WTC11 (cell line): Measurements from ENCODE around the gene EPB41L4B. TPM values are rescaled to one million over a fixed set of nuclear protein-coding genes. Genes with fewer than 3 reads are reported as not detected.

Source experiments
- ATAC-seq: fragments of 200-7000 bp; cut with Tn5 transposase; 2 replicates; pipeline ENCODE4 v1.10.0; 2021; ENCODE audit warnings: mild to moderate bottlenecking, moderate library complexity
- CTCF ChIA-PET: fragments of 300-600 bp; sonication (Branson Sonifier 250); formaldehyde crosslinking; loops from one replicate; lab custom pipeline; 2021; ENCODE audit warnings: antibody characterized with exemption; lab: Charles Lee
- POLR2A ChIA-PET: fragments of 350-600 bp; sonication (Branson Sonifier 250); formaldehyde crosslinking; loops from one replicate; lab custom pipeline; 2021; ENCODE audit warnings: antibody characterized with exemption; lab: Charles Lee
- DNase-seq: peaks from one replicate; pipeline ENCODE4 v3.0.0; 2021; ENCODE audit warnings: low spot score
- H3K27ac Mint-ChIP-seq: 2 replicates; pipeline ENCODE4 v1.8.0; 2021; ENCODE audit warnings: mixed read lengths
- H3K27me3 Mint-ChIP-seq: 2 replicates; pipeline ENCODE4 v1.8.0; 2021; ENCODE audit warnings: low read depth, mild to moderate bottlenecking, moderate library complexity, mixed read lengths
- H3K36me3 Mint-ChIP-seq: 2 replicates; pipeline ENCODE4 v1.8.0; 2021; ENCODE audit warnings: mixed read lengths
- H3K4me1 Mint-ChIP-seq: 2 replicates; pipeline ENCODE4 v1.8.0; 2022; ENCODE audit warnings: mixed read lengths
- H3K4me3 Mint-ChIP-seq: 2 replicates; pipeline ENCODE4 v1.8.0; 2021; ENCODE audit warnings: mild to moderate bottlenecking, moderate library complexity, mixed read lengths
- H3K9me3 Mint-ChIP-seq: 2 replicates; pipeline ENCODE4 v1.8.0; 2021; ENCODE audit warnings: mixed read lengths
- CREM ChIP-seq: sonication (generic); formaldehyde crosslinking; IDR thresholded peaks from 2 replicates; pipeline ENCODE4 v1.8.1; 2022; ENCODE audit warnings: mild to moderate bottlenecking, missing genetic modification reagents, moderate library complexity
- CTCF ChIP-seq: fragments of 200-600 bp; IDR thresholded peaks from 2 replicates; pipeline ENCODE4 v1.8.0; 2022; ENCODE audit warnings: antibody characterized with exemption
- ELF4 ChIP-seq: sonication (generic); formaldehyde crosslinking; IDR thresholded peaks from 2 replicates; pipeline ENCODE4 v1.8.1; 2022; ENCODE audit warnings: low read depth, mild to moderate bottlenecking, moderate library complexity, missing genetic modification reagents
- ESRRA ChIP-seq: sonication (generic); formaldehyde crosslinking; IDR thresholded peaks from 2 replicates; pipeline ENCODE4 v1.8.1; 2022; ENCODE audit warnings: mild to moderate bottlenecking, missing genetic modification reagents, borderline replicate concordance
- ETV6 ChIP-seq: sonication (generic); formaldehyde crosslinking; IDR thresholded peaks from 2 replicates; pipeline ENCODE4 v1.8.1; 2022; ENCODE audit warnings: mild to moderate bottlenecking, missing genetic modification reagents
- JUN ChIP-seq: sonication (generic); formaldehyde crosslinking; IDR thresholded peaks from 2 replicates; pipeline ENCODE4 v1.8.0; 2023; ENCODE audit warnings: mild to moderate bottlenecking, missing genetic modification reagents
- MLX ChIP-seq: sonication (generic); formaldehyde crosslinking; IDR thresholded peaks from 2 replicates; pipeline ENCODE4 v1.8.1; 2023; ENCODE audit warnings: mild to moderate bottlenecking, missing genetic modification reagents, moderate library complexity
- NFATC4 ChIP-seq: fragments of 250-450 bp; sonication (Bioruptor Pico); IDR thresholded peaks from 2 replicates; pipeline ENCODE4 v1.9.0; 2021; ENCODE audit warnings: mild to moderate bottlenecking
- SOX15 ChIP-seq: fragments of 250-450 bp; sonication (Bioruptor Pico); IDR thresholded peaks from 2 replicates; pipeline ENCODE4 v1.9.0; 2021; ENCODE audit warnings: mild to moderate bottlenecking
- TEAD4 ChIP-seq: sonication (generic); formaldehyde crosslinking; IDR thresholded peaks from 2 replicates; pipeline ENCODE4 v1.8.0; 2022; ENCODE audit warnings: mild to moderate bottlenecking, missing genetic modification reagents
- ZBTB21 ChIP-seq: sonication (generic); formaldehyde crosslinking; IDR thresholded peaks from 2 replicates; pipeline ENCODE4 v1.8.1; 2023; ENCODE audit warnings: mild to moderate bottlenecking, missing genetic modification reagents, borderline replicate concordance
- ZNF416 ChIP-seq: fragments of 250-450 bp; sonication (Bioruptor Pico); IDR thresholded peaks from 2 replicates; pipeline ENCODE4 v1.9.0; 2021; ENCODE audit warnings: mild to moderate bottlenecking, inconsistent platforms
- ZNF423 ChIP-seq: fragments of 250-450 bp; sonication (Bioruptor Pico); IDR thresholded peaks from 2 replicates; pipeline ENCODE4 v2.1.2; 2022; ENCODE audit warnings: mild to moderate bottlenecking, moderate library complexity
- total RNA-seq: library from RNA; stranded (reverse); gene quantifications from 3 replicates; pipeline ENCODE4 v1.2.3, GENCODE V29; 2021
- TF ChIP-seq, protein P1 (sequence below): sonication (generic); formaldehyde crosslinking; IDR thresholded peaks from 2 replicates; pipeline ENCODE4 v1.8.1; 2023; ENCODE audit warnings: mild to moderate bottlenecking, moderate library complexity, missing genetic modification reagents
- TF ChIP-seq, protein P2 (sequence below): sonication (generic); formaldehyde crosslinking; IDR thresholded peaks from 2 replicates; pipeline ENCODE4 v1.8.0; 2022; ENCODE audit warnings: mild to moderate bottlenecking, missing genetic modification reagents
- TF ChIP-seq, protein P3 (sequence below): sonication (generic); formaldehyde crosslinking; IDR thresholded peaks from 2 replicates; pipeline ENCODE4 v1.8.0; 2023; ENCODE audit warnings: mild to moderate bottlenecking, missing genetic modification reagents
- TF ChIP-seq, protein P4 (sequence below): sonication (generic); formaldehyde crosslinking; IDR thresholded peaks from 2 replicates; pipeline ENCODE4 v1.8.1; 2022; ENCODE audit warnings: low read depth, missing genetic modification reagents, borderline replicate concordance

EPB41L4B gene
- total RNA-seq, 1 experiment from 2014 or later, result 20.0 TPM

GRCh38 chr9:109342878-109343277, 22.0 kb upstream of the EPB41L4B start:
- CTCF ChIA-PET, result interaction anchor here (0.7 kb wide), 1 partner anchor 59 kb away, joined by 3 read pairs; no protein-coding TSS in a partner anchor

More at GRCh38 chr9:109342878-109343277, 22.0 kb upstream of the EPB41L4B start:
- POLR2A ChIA-PET, result no interaction called here
- H3K4me3 Mint-ChIP-seq, result no peak overlapping the region
- DNase-seq, result no peak
- TF ChIP-seq JUN (CRISPR knock-in tag) (no peak), ZBTB21 (CRISPR knock-in tag) (no peak), NFATC4 (CRISPR knock-in tag) (no peak), ESRRA (no peak), MLX (CRISPR knock-in tag) (no peak), ETV6 (CRISPR knock-in tag) (no peak), CREM (CRISPR knock-in tag) (no peak), TEAD4 (CRISPR knock-in tag) (no peak), ZNF423 (CRISPR knock-in tag) (no peak), CTCF (no peak), ELF4 (CRISPR knock-in tag) (no peak), ZNF416 (CRISPR knock-in tag) (no peak), SOX15 (no peak)
- TF ChIP-seq, protein P1, sequence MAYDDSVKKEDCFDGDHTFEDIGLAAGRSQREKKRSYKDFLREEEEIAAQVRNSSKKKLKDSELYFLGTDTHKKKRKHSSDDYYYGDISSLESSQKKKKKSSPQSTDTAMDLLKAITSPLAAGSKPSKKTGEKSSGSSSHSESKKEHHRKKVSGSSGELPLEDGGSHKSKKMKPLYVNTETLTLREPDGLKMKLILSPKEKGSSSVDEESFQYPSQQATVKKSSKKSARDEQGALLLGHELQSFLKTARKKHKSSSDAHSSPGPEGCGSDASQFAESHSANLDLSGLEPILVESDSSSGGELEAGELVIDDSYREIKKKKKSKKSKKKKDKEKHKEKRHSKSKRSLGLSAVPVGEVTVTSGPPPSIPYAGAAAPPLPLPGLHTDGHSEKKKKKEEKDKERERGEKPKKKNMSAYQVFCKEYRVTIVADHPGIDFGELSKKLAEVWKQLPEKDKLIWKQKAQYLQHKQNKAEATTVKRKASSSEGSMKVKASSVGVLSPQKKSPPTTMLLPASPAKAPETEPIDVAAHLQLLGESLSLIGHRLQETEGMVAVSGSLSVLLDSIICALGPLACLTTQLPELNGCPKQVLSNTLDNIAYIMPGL, result no peak
- TF ChIP-seq, protein P2, sequence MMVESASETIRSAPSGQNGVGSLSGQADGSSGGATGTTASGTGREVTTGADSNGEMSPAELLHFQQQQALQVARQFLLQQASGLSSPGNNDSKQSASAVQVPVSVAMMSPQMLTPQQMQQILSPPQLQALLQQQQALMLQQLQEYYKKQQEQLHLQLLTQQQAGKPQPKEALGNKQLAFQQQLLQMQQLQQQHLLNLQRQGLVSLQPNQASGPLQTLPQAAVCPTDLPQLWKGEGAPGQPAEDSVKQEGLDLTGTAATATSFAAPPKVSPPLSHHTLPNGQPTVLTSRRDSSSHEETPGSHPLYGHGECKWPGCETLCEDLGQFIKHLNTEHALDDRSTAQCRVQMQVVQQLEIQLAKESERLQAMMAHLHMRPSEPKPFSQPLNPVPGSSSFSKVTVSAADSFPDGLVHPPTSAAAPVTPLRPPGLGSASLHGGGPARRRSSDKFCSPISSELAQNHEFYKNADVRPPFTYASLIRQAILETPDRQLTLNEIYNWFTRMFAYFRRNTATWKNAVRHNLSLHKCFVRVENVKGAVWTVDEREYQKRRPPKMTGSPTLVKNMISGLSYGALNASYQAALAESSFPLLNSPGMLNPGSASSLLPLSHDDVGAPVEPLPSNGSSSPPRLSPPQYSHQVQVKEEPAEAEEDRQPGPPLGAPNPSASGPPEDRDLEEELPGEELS, result no peak
- TF ChIP-seq, protein P3, sequence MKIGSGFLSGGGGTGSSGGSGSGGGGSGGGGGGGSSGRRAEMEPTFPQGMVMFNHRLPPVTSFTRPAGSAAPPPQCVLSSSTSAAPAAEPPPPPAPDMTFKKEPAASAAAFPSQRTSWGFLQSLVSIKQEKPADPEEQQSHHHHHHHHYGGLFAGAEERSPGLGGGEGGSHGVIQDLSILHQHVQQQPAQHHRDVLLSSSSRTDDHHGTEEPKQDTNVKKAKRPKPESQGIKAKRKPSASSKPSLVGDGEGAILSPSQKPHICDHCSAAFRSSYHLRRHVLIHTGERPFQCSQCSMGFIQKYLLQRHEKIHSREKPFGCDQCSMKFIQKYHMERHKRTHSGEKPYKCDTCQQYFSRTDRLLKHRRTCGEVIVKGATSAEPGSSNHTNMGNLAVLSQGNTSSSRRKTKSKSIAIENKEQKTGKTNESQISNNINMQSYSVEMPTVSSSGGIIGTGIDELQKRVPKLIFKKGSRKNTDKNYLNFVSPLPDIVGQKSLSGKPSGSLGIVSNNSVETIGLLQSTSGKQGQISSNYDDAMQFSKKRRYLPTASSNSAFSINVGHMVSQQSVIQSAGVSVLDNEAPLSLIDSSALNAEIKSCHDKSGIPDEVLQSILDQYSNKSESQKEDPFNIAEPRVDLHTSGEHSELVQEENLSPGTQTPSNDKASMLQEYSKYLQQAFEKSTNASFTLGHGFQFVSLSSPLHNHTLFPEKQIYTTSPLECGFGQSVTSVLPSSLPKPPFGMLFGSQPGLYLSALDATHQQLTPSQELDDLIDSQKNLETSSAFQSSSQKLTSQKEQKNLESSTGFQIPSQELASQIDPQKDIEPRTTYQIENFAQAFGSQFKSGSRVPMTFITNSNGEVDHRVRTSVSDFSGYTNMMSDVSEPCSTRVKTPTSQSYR (CRISPR knock-in tag), result no peak
- TF ChIP-seq, protein P4, sequence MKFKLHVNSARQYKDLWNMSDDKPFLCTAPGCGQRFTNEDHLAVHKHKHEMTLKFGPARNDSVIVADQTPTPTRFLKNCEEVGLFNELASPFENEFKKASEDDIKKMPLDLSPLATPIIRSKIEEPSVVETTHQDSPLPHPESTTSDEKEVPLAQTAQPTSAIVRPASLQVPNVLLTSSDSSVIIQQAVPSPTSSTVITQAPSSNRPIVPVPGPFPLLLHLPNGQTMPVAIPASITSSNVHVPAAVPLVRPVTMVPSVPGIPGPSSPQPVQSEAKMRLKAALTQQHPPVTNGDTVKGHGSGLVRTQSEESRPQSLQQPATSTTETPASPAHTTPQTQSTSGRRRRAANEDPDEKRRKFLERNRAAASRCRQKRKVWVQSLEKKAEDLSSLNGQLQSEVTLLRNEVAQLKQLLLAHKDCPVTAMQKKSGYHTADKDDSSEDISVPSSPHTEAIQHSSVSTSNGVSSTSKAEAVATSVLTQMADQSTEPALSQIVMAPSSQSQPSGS (CRISPR knock-in tag), result no peak
- H3K36me3 Mint-ChIP-seq, result no peaks in the 10 kb centered on the region
- no peaks in the 10 kb centered on the region for H3K9me3 Mint-ChIP-seq
- H3K27ac Mint-ChIP-seq, result no peak overlapping the region
- H3K27me3 Mint-ChIP-seq, result no peaks in the 10 kb centered on the region
- H3K4me1 Mint-ChIP-seq, result peaks cover 15% of the 10 kb centered on the region
- no peak for ATAC-seq
